OCI-LY7 (cell line): ENCODE measurements around the gene PRR5L. TPM values are rescaled to one million over a fixed set of nuclear protein-coding genes. Genes with fewer than 3 reads are reported as not detected.

ENCODE experiments used
- BruUV-seq: library from RNA; stranded (reverse); fragments of 400-500 nt; replicated peaks from 2 replicates; lab custom pipeline; 2021; lab: Mats Ljungman, UMichigan
- CTCF ChIA-PET: fragments of 300-600 bp; sonication (Branson Sonifier 250); formaldehyde crosslinking; loops from one replicate; lab custom pipeline; 2022; ENCODE audit warnings: antibody characterized with exemption; ENCODE audit not compliant: unreplicated experiment; lab: Charles Lee
- POLR2A ChIA-PET: fragments of 300-600 bp; sonication (Branson Sonifier 250); formaldehyde crosslinking; loops from one replicate; lab custom pipeline; 2022; ENCODE audit warnings: antibody characterized with exemption; lab: Charles Lee
- DNase-seq: peaks from one replicate; pipeline ENCODE4 v3.0.0-alpha.2; 2015; ENCODE audit warnings: low spot score
- H2AFZ ChIP-seq: fragments of 200-600 bp; sonication (generic), shearing (Covaris generic); 2 replicates; pipeline ENCODE4 v1.6.1; 2014; ENCODE audit warnings: mild to moderate bottlenecking, antibody characterized with exemption, low read length, moderate library complexity
- H3K27ac ChIP-seq: fragments of 200-600 bp; sonication (generic); 2 replicates; pipeline ENCODE4 v1.5.1; 2014; ENCODE audit warnings: mixed run types, low read depth, mild to moderate bottlenecking, moderate library complexity, low read length, inconsistent platforms; ENCODE audit not compliant: poor library complexity, severe bottlenecking
- H3K36me3 ChIP-seq: fragments of 200-600 bp; sonication (generic); 2 replicates; pipeline ENCODE4 v1.6.1; 2014; ENCODE audit warnings: mild to moderate bottlenecking, antibody characterized with exemption, low read length, moderate library complexity, mixed read lengths; ENCODE audit not compliant: insufficient read depth
- H3K4me1 ChIP-seq: fragments of 200-600 bp; sonication (generic); 2 replicates; pipeline ENCODE4 v1.5.1; 2014; ENCODE audit warnings: mild to moderate bottlenecking, low read length; ENCODE audit not compliant: insufficient read depth, poor library complexity, severe bottlenecking
- H3K4me2 ChIP-seq: fragments of 200-600 bp; sonication (generic); 2 replicates; pipeline ENCODE4 v1.6.1; 2014; ENCODE audit warnings: mild to moderate bottlenecking, low read length
- H3K4me3 ChIP-seq: fragments of 200-600 bp; sonication (generic); 2 replicates; pipeline ENCODE4 v1.5.1; 2014; ENCODE audit warnings: mild to moderate bottlenecking, low read depth, low read length; ENCODE audit not compliant: poor library complexity, severe bottlenecking
- H3K79me2 ChIP-seq: fragments of 200-600 bp; sonication (generic); 2 replicates; pipeline ENCODE4 v1.6.1; 2016; ENCODE audit warnings: low read depth, mild to moderate bottlenecking, low read length, moderate library complexity, mixed read lengths; ENCODE audit not compliant: insufficient read depth
- H3K9me2 ChIP-seq: fragments of 200-600 bp; sonication (generic); 2 replicates; pipeline ENCODE4 v1.6.1; 2016; ENCODE audit warnings: mild to moderate bottlenecking, low read length, mixed read lengths; ENCODE audit not compliant: insufficient read depth
- H3K9me3 ChIP-seq: fragments of 200-600 bp; sonication (generic); 2 replicates; pipeline ENCODE4 v1.6.1; 2014; ENCODE audit warnings: mild to moderate bottlenecking, mixed run types, low read length, mixed read lengths
- H4K20me1 ChIP-seq: fragments of 200-600 bp; sonication (generic); 2 replicates; pipeline ENCODE4 v1.6.1; 2014; ENCODE audit warnings: mild to moderate bottlenecking, antibody characterized with exemption, low read length, moderate library complexity, mixed read lengths; ENCODE audit not compliant: insufficient read depth
- EZH2phosphoT487 ChIP-seq: fragments of 200-600 bp; sonication (generic); IDR thresholded peaks from 2 replicates; pipeline ENCODE4 v1.6.1; 2018; ENCODE audit warnings: low read depth, borderline replicate concordance, mild to moderate bottlenecking, mixed run types, antibody characterized with exemption, low read length, moderate library complexity, mixed read lengths
- intact Hi-C: fragments of 100-400 bp; cut with micrococcal nuclease; formaldehyde crosslinking; loops from one replicate; pipeline ENCODE4 v1.10.0; 2022; ENCODE audit not compliant: unreplicated experiment
- total RNA-seq, 2 experiments: library from RNA; depleted of rRNA in 1 of 2; stranded (reverse); fragments of >200 nt in 1 of 2; shearing (Covaris generic) in 1 of 2; gene quantifications; 2 replicates each; pipeline ENCODE4 v1.2.3, GENCODE V29; 2014 to 2022
- TF ChIP-seq, protein P1 (sequence below): fragments of 200-600 bp; sonication (generic); conservative IDR thresholded peaks from 2 replicates; pipeline ENCODE4 v1.5.1; 2014; ENCODE audit warnings: mild to moderate bottlenecking, antibody characterized with exemption, low read length, moderate library complexity, mixed read lengths

The PRR5L gene
- total RNA-seq, 2 experiments from 2014 or later = not detected

DNA sequence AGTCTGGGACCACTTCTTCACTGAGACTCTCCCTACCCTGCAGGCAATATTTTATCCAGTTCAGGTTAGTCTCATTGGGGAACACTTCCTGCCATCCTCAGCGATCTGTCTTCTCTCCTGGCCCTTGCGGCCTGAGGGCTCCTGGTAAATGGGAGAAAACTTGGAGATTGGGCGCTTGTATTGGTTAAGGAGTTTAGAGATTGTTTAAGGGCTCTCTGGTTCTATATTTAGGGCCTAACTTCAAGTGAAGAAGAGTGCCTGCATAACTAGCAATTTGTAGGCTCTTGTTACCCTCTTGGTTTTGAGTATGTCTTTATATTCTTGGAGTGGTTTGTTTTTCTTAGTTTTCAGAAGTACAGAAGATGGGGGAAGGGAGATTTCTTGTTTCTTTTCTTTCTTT, 141.3 kb downstream of the PRR5L start:
- TF ChIP-seq, protein P1, sequence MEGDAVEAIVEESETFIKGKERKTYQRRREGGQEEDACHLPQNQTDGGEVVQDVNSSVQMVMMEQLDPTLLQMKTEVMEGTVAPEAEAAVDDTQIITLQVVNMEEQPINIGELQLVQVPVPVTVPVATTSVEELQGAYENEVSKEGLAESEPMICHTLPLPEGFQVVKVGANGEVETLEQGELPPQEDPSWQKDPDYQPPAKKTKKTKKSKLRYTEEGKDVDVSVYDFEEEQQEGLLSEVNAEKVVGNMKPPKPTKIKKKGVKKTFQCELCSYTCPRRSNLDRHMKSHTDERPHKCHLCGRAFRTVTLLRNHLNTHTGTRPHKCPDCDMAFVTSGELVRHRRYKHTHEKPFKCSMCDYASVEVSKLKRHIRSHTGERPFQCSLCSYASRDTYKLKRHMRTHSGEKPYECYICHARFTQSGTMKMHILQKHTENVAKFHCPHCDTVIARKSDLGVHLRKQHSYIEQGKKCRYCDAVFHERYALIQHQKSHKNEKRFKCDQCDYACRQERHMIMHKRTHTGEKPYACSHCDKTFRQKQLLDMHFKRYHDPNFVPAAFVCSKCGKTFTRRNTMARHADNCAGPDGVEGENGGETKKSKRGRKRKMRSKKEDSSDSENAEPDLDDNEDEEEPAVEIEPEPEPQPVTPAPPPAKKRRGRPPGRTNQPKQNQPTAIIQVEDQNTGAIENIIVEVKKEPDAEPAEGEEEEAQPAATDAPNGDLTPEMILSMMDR = no peak
- TF ChIP-seq EZH2phosphoT487 = no peak
- H3K27ac ChIP-seq = no peak overlapping the region
- H3K4me3 ChIP-seq = no peak overlapping the region
- POLR2A ChIA-PET = no interaction called here
- no peak overlapping the region for H2AFZ ChIP-seq
- H3K4me2 ChIP-seq = no peak overlapping the region
- no peaks in the 10 kb centered on the region for H3K9me3 ChIP-seq
- CTCF ChIA-PET = no interaction called here
- H3K79me2 ChIP-seq = no peaks in the 10 kb centered on the region
- no peaks in the 10 kb centered on the region for H3K4me1 ChIP-seq
- no peaks in the 10 kb centered on the region for H3K36me3 ChIP-seq
- intact Hi-C loops = no loop called here
- DNase-seq = no peak
- no TSS peak for BruUV-seq
- no peaks in the 10 kb centered on the region for H3K9me2 ChIP-seq
- H4K20me1 ChIP-seq = no peaks in the 10 kb centered on the region

DNA sequence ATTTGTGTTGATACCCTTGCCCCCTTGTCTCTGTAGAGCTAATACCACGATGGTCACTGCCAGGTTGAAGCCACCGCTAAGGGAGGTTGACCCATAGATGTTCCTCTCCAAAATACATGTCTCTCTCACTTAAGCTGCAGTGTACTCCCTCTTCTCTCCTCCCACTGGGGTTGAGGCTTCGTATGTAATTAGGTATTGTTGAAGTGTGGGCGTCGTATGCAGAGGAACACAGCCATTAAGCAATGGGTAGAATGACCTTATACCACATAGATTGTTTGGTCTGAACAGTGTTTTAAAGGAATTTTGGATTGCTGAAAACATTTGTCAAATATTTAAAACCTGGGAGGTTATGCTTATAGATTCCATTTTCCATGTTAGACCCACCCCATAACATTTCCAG, 142.0 kb downstream of the PRR5L start:
- ChIA-PET POLR2A (no interaction called here), CTCF (no interaction called here)
- H3K9me2 ChIP-seq = no peaks in the 10 kb centered on the region
- H3K4me3 ChIP-seq = no peak overlapping the region
- H3K4me1 ChIP-seq = no peaks in the 10 kb centered on the region
- intact Hi-C loops = no loop called here
- TF ChIP-seq EZH2phosphoT487 = no peak
- TF ChIP-seq, protein P1 = no peak
- no peak overlapping the region for H3K27ac ChIP-seq
- H3K79me2 ChIP-seq = no peaks in the 10 kb centered on the region
- no peaks in the 10 kb centered on the region for H3K9me3 ChIP-seq
- no peaks in the 10 kb centered on the region for H4K20me1 ChIP-seq
- BruUV-seq = no TSS peak
- no peak overlapping the region for H2AFZ ChIP-seq
- no peaks in the 10 kb centered on the region for H3K36me3 ChIP-seq
- H3K4me2 ChIP-seq = no peak overlapping the region
- no peak for DNase-seq

DNA sequence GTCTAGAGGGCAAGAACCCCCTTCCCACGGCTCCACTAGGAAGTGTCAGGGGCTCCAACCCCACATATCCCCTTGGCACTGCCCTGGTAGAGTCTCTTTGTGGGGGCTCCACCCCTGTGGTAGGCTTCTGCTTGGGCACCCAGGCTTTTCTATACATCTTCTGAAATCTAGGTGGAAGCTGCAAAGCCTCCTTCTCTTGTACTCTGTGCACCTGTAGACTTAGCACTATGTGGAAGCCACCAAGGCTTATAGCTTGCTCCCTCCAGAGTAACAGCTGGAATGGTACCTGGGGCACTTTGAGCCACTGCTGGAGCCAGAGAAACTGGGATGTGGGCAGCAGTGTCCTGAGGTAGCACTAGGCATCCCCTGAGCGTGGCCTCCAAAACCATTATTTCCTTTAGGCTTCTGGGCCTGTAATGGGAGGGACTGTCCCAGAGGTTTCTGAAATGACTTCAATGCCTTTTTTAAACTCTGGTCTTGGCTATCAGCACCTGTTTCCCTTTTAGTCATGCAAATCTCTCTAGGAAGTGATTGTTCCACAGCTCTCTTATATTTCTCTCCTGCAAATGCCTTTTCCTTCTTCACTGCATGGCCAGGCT, 145.6 kb downstream of the PRR5L start:
- Histone ChIP-seq H4K20me1 (no peaks in the 10 kb centered on the region), H3K9me3 (no peaks in the 10 kb centered on the region), H3K4me2 (no peak overlapping the region), H2AFZ (no peak overlapping the region), H3K79me2 (no peaks in the 10 kb centered on the region), H3K4me3 (no peak overlapping the region), H3K27ac (no peak overlapping the region), H3K4me1 (no peaks in the 10 kb centered on the region), H3K36me3 (no peaks in the 10 kb centered on the region), H3K9me2 (no peaks in the 10 kb centered on the region)
- ChIA-PET POLR2A (no interaction called here), CTCF (no interaction called here)
- intact Hi-C loops = no loop called here
- no peak for DNase-seq
- BruUV-seq = no TSS peak
- no peak for TF ChIP-seq EZH2phosphoT487
- TF ChIP-seq, protein P1 = no peak
